HepG2 (cell line): ENCODE data around the gene ATG2A. TPM values are rescaled to one million over a fixed set of nuclear protein-coding genes. Genes with fewer than 3 reads are reported as not detected.

Source experiments
- ARNT ChIP-seq: fragments of 450-650 bp; IDR thresholded peaks from 2 replicates; pipeline ENCODE4 v1.6.1; 2017
- CCDC6 ChIP-seq: sonication (generic); formaldehyde crosslinking; IDR thresholded peaks from 2 replicates; pipeline ENCODE4 v1.8.1; 2022; ENCODE audit warnings: mild to moderate bottlenecking, missing genetic modification reagents, moderate library complexity
- DR1 ChIP-seq: sonication (generic); formaldehyde crosslinking; IDR thresholded peaks from 2 replicates; pipeline ENCODE4 v1.8.0; 2021; ENCODE audit warnings: mild to moderate bottlenecking, missing genetic modification reagents, inconsistent platforms
- GATAD2A ChIP-seq: IDR thresholded peaks from 2 replicates; pipeline ENCODE4 v1.6.1; 2016
- IRX3 ChIP-seq: sonication (generic); formaldehyde crosslinking; IDR thresholded peaks from 2 replicates; pipeline ENCODE4 v1.8.1; 2023; ENCODE audit warnings: mild to moderate bottlenecking, low read depth, missing genetic modification reagents, borderline replicate concordance
- JUNB ChIP-seq: sonication (generic); formaldehyde crosslinking; IDR thresholded peaks from 2 replicates; pipeline ENCODE4 v1.8.0; 2022; ENCODE audit warnings: missing genetic modification reagents, mild to moderate bottlenecking, borderline replicate concordance
- NFE2L2 ChIP-seq: fragments of 150-350 bp; IDR thresholded peaks from 2 replicates; pipeline ENCODE4 v1.6.1; 2014; ENCODE audit warnings: low read length
- NKX3-1 ChIP-seq: sonication (generic); formaldehyde crosslinking; IDR thresholded peaks from 2 replicates; pipeline ENCODE4 v1.5.0; 2020; ENCODE audit warnings: missing genetic modification reagents
- NPAS2 ChIP-seq: sonication (generic); formaldehyde crosslinking; IDR thresholded peaks from 2 replicates; pipeline ENCODE4 v1.8.0; 2022; ENCODE audit warnings: mild to moderate bottlenecking, missing genetic modification reagents, borderline replicate concordance
- PRMT3 ChIP-seq: sonication (generic); formaldehyde crosslinking; IDR thresholded peaks from 2 replicates; pipeline ENCODE4 v1.8.1; 2022; ENCODE audit warnings: low read depth, mild to moderate bottlenecking, moderate library complexity, missing genetic modification reagents, borderline replicate concordance
- REL ChIP-seq: sonication (generic); formaldehyde crosslinking; conservative IDR thresholded peaks from 2 replicates; pipeline ENCODE4 v1.8.0; 2022; ENCODE audit warnings: mild to moderate bottlenecking, missing genetic modification reagents, moderate library complexity
- REPIN1 ChIP-seq: sonication (generic); formaldehyde crosslinking; IDR thresholded peaks from 2 replicates; pipeline ENCODE4 v1.8.0; 2022; ENCODE audit warnings: missing genetic modification reagents, low read depth, mild to moderate bottlenecking, borderline replicate concordance
- TCF12 ChIP-seq, 2 experiments: fragments of 450-650 bp in 1 of 2; sonication (generic) in 1 of 2; formaldehyde crosslinking in 1 of 2; IDR thresholded peaks; 2 replicates each; pipeline versions ENCODE4 v1.6.1 to v1.8.0; 2017 to 2022; ENCODE audit warnings: antibody characterized with exemption in 1 of 2, mild to moderate bottlenecking in 1 of 2, missing genetic modification reagents in 1 of 2, moderate library complexity in 1 of 2
- ZIK1 ChIP-seq: sonication (generic); formaldehyde crosslinking; IDR thresholded peaks from 2 replicates; pipeline ENCODE4 v1.5.0; 2020; ENCODE audit warnings: mild to moderate bottlenecking, low read depth, missing genetic modification reagents, borderline replicate concordance
- ZMYM4 ChIP-seq: sonication (generic); formaldehyde crosslinking; IDR thresholded peaks from 2 replicates; pipeline ENCODE4 v1.8.1; 2023; ENCODE audit warnings: mild to moderate bottlenecking, missing genetic modification reagents
- ZNF251 ChIP-seq: sonication (generic); formaldehyde crosslinking; IDR thresholded peaks from 2 replicates; pipeline ENCODE4 v1.9.0; 2021; ENCODE audit warnings: mild to moderate bottlenecking, missing genetic modification reagents
- ZNF761 ChIP-seq: sonication (generic); formaldehyde crosslinking; conservative IDR thresholded peaks from 2 replicates; pipeline ENCODE4 v1.4.0; 2020; ENCODE audit warnings: mild to moderate bottlenecking, missing genetic modification reagents
- ZNF788 ChIP-seq: sonication (generic); formaldehyde crosslinking; IDR thresholded peaks from 2 replicates; pipeline ENCODE4 v1.5.0; 2020; ENCODE audit warnings: mild to moderate bottlenecking, missing genetic modification reagents, borderline replicate concordance
- ZNF83 ChIP-seq: sonication (generic); formaldehyde crosslinking; IDR thresholded peaks from 2 replicates; pipeline ENCODE4 v1.4.0; 2020; ENCODE audit warnings: missing genetic modification reagents, mild to moderate bottlenecking, borderline replicate concordance
- polyA plus RNA-seq, 8 experiments: library from polyadenylated mRNA; depleted of rRNA in 3 of 8; stranded (reverse) in 7 of 8; unstranded in 1 of 8; fragments of >200 nt; fragmentation: Illumina TruSeq in 4 of 8; extraction: Trizol in 4 of 8; gene quantifications; 2 replicates each; pipeline versions ENCODE4 v1.2.1 to v1.2.3, GENCODE V29; 2011 to 2016; ENCODE audit warnings: low read depth in 4 of 8, missing spikeins in 1 of 8, mixed read lengths in 1 of 8; ENCODE audit not compliant: insufficient read depth in 1 of 8
- total RNA-seq, 5 experiments: library from RNA; depleted of rRNA; stranded (reverse); fragments of >200 nt; fragmentation: Illumina TruSeq; extraction: Trizol; gene quantifications; 2 replicates each; pipeline ENCODE4 v1.2.3, GENCODE V29; 2016; ENCODE audit warnings: low read depth in 1 of 5
- TF ChIP-seq, protein P1 (sequence below): sonication (generic); formaldehyde crosslinking; IDR thresholded peaks from 2 replicates; pipeline ENCODE4 v1.5.1; 2020; ENCODE audit warnings: mild to moderate bottlenecking, missing genetic modification reagents
- TF ChIP-seq, protein P2 (sequence below): sonication (generic); formaldehyde crosslinking; conservative IDR thresholded peaks from 2 replicates; pipeline ENCODE4 v1.4.0; 2020; ENCODE audit warnings: mild to moderate bottlenecking, missing genetic modification reagents, moderate library complexity
- TF ChIP-seq, protein P3 (sequence below): IDR thresholded peaks from 2 replicates; pipeline ENCODE4 v1.6.1; 2016; ENCODE audit warnings: missing biosample characterization, missing genetic modification reagents, low read depth

The ATG2A gene
- total and polyA plus RNA-seq, 2 of the 13 experiments (the other 11 are each of a cell fraction or from before 2014, with no cell fraction given), result 6.7 to 8.0 TPM

DNA sequence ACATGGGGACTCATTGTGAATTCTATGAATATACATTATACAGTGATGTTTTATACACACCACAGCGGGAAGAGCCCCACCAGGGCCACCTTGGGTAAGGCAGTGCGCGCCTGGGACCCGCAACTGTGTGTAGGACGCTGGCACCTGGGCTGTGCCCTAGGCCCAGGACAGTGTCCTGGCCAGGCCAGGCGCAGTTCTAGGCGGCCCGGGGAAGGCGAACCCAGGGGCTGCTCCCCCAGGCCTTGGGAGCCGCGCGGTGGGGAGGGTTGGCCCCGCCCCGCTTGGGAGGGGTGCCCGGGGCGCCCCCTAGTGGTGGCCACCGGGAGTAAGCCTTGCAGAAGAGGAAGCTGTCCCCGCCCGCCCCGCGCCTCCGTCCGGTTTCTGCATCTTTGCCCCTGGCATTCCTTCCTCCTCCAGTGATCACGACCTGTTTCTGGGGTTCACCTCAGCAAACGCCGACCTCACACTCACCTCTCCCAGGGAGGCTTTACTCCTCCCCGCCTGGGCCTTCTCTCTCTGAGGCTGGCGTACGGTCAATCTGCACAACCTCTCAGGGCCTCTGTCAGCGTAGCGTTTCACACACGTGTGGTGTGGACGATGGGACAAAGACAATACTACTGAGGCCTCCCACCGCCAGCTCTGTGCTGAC lies 29.1 kb downstream of the ATG2A start (continued):
- TF ChIP-seq, protein P1, sequence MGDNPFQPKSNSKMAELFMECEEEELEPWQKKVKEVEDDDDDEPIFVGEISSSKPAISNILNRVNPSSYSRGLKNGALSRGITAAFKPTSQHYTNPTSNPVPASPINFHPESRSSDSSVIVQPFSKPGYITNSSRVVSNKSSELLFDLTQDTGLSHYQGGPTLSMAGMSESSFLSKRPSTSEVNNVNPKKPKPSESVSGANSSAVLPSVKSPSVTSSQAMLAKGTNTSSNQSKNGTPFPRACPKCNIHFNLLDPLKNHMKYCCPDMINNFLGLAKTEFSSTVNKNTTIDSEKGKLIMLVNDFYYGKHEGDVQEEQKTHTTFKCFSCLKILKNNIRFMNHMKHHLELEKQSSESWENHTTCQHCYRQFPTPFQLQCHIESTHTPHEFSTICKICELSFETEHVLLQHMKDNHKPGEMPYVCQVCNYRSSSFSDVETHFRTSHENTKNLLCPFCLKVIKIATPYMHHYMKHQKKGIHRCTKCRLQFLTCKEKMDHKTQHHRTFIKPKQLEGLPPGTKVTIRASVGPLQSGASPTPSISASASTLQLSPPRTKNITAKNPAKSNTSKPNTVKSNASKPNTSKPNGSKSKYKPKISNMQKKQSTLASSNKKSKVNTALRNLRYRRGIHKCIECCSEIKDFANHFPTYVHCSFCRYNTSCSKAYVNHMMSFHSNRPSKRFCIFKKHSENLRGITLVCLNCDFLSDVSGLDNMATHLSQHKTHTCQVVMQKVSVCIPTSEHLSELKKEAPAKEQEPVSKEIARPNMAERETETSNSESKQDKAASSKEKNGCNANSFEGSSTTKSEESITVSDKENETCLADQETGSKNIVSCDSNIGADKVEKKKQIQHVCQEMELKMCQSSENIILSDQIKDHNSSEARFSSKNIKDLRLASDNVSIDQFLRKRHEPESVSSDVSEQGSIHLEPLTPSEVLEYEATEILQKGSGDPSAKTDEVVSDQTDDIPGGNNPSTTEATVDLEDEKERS, result no peak
- TF ChIP-seq ZNF788 (CRISPR knock-in tag), result no peak; the same call in 1 of the 2 replicates
- no peak for TF ChIP-seq PRMT3 (CRISPR knock-in tag)
- no peak for TF ChIP-seq ZNF83
- no peak for TF ChIP-seq REL
- TF ChIP-seq, protein P2, sequence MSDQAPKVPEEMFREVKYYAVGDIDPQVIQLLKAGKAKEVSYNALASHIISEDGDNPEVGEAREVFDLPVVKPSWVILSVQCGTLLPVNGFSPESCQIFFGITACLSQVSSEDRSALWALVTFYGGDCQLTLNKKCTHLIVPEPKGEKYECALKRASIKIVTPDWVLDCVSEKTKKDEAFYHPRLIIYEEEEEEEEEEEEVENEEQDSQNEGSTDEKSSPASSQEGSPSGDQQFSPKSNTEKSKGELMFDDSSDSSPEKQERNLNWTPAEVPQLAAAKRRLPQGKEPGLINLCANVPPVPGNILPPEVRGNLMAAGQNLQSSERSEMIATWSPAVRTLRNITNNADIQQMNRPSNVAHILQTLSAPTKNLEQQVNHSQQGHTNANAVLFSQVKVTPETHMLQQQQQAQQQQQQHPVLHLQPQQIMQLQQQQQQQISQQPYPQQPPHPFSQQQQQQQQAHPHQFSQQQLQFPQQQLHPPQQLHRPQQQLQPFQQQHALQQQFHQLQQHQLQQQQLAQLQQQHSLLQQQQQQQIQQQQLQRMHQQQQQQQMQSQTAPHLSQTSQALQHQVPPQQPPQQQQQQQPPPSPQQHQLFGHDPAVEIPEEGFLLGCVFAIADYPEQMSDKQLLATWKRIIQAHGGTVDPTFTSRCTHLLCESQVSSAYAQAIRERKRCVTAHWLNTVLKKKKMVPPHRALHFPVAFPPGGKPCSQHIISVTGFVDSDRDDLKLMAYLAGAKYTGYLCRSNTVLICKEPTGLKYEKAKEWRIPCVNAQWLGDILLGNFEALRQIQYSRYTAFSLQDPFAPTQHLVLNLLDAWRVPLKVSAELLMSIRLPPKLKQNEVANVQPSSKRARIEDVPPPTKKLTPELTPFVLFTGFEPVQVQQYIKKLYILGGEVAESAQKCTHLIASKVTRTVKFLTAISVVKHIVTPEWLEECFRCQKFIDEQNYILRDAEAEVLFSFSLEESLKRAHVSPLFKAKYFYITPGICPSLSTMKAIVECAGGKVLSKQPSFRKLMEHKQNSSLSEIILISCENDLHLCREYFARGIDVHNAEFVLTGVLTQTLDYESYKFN (CRISPR knock-in tag), result 0 out of 2 replicates have a peak, but pooled peaks have one; percentile 27
- no peak; the same call in none of the 2 replicates for TF ChIP-seq GATAD2A (CRISPR knock-in tag)
- TF ChIP-seq ZMYM4, result peak; percentile 22; the same call in 1 of the 2 replicates
- TF ChIP-seq TCF12 (IDR thresholded peaks at IDR 0.05), result no peak
- no peak for TF ChIP-seq TCF12 (CRISPR knock-in tag; IDR thresholded peaks at IDR 0.05)
- no peak; the same call in 1 of the 2 replicates for TF ChIP-seq IRX3 (CRISPR knock-in tag)
- peak; percentile 82 for TF ChIP-seq DR1 (CRISPR knock-in tag)
- no peak for TF ChIP-seq ZNF761
- peak; percentile 37; the same call in 1 of the 2 replicates for TF ChIP-seq ZIK1
- TF ChIP-seq, protein P3, sequence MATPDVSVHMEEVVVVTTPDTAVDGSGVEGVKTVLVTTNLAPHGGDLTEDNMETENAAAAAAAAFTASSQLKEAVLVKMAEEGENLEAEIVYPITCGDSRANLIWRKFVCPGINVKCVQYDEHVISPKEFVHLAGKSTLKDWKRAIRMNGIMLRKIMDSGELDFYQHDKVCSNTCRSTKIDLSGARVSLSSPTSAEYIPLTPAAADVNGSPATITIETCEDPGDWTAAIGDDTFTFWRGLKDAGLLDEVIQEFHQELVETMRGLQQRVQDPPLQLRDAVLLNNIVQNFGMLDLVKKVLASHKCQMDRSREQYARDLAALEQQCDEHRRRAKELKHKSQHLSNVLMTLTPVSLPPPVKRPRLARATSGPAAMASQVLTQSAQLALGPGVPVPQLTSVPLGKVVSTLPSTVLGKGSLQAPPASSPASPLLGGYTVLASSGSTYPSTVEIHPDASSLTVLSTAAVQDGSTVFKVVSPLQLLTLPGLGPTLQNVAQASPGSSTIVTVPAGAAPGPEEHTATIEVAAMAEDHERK (CRISPR knock-in tag), result no peak
- TF ChIP-seq ARNT, result no peak
- TF ChIP-seq NPAS2 (CRISPR knock-in tag), result no peak
- TF ChIP-seq NFE2L2, result no peak
- TF ChIP-seq CCDC6 (CRISPR knock-in tag), result 0 out of 2 replicates have a peak, but pooled peaks have one; percentile 12
- TF ChIP-seq REPIN1 (CRISPR knock-in tag), result peak; percentile 29; the same call in 1 of the 2 replicates
- no peak for TF ChIP-seq NKX3-1 (CRISPR knock-in tag)
- no peak for TF ChIP-seq JUNB (CRISPR knock-in tag)
- TF ChIP-seq ZNF251 (CRISPR knock-in tag), result no peak
